Naive B cell (primary cell): ENCODE measurements around the gene NRIP1. TPM values are rescaled to one million over a fixed set of nuclear protein-coding genes. Genes with fewer than 3 reads are reported as not detected.

Experiments used
- ATAC-seq, 2 donors: fragments of 150-1000 bp; cut with Tn5 transposase; 2 replicates each; pipeline ENCODE4 v1.10.0; 2021; ENCODE audit warnings: low read depth in 2 of 2, mild to moderate bottlenecking in 2 of 2, moderate library complexity in 2 of 2
- DNase-seq: peaks from one replicate; pipeline ENCODE4 v3.0.0; 2022
- H3K27ac Mint-ChIP-seq, 6 donors: one replicate each; pipeline ENCODE4 v1.8.0; 2020 to 2022; ENCODE audit warnings: mild to moderate bottlenecking in 6 of 6, mixed read lengths in 6 of 6, moderate library complexity in 5 of 6, inconsistent platforms in 2 of 6
- H3K27me3 Mint-ChIP-seq, 3 donors: one replicate each; pipeline ENCODE4 v1.8.0; 2021 to 2022; ENCODE audit warnings: mixed read lengths in 3 of 3, mild to moderate bottlenecking in 1 of 3
- H3K36me3 Mint-ChIP-seq, 2 donors: one replicate each; pipeline ENCODE4 v1.8.0; 2020 to 2022; ENCODE audit warnings: mixed read lengths in 2 of 2, inconsistent platforms in 1 of 2, mild to moderate bottlenecking in 1 of 2
- H3K4me1 Mint-ChIP-seq, 3 donors: one replicate each; pipeline ENCODE4 v1.8.0; 2020 to 2022; ENCODE audit warnings: mixed read lengths in 3 of 3, inconsistent platforms in 1 of 3, mild to moderate bottlenecking in 1 of 3, moderate library complexity in 1 of 3
- H3K4me3 Mint-ChIP-seq, 8 donors: one replicate each; pipeline ENCODE4 v1.8.0; 2020 to 2022; ENCODE audit warnings: mild to moderate bottlenecking in 8 of 8, mixed read lengths in 8 of 8, moderate library complexity in 8 of 8, inconsistent platforms in 2 of 8
- H3K9me3 Mint-ChIP-seq, 7 donors: one replicate each; pipeline ENCODE4 v1.8.0; 2020 to 2022; ENCODE audit warnings: mixed read lengths in 7 of 7, mild to moderate bottlenecking in 5 of 7, inconsistent platforms in 2 of 7, moderate library complexity in 1 of 7
- polyA plus RNA-seq, 6 donors: library from polyadenylated mRNA; unstranded; fragments of 300-500 nt; fragmentation: Illumina TruSeq; gene quantifications; one replicate each; pipeline ENCODE4 v1.2.3, GENCODE V29; 2021; ENCODE audit warnings: low read depth in 6 of 6

The NRIP1 gene
- polyA plus RNA-seq, 6 donors from 2014 or later, result 43.9 to 73.9 (median 52.2) TPM

DNA sequence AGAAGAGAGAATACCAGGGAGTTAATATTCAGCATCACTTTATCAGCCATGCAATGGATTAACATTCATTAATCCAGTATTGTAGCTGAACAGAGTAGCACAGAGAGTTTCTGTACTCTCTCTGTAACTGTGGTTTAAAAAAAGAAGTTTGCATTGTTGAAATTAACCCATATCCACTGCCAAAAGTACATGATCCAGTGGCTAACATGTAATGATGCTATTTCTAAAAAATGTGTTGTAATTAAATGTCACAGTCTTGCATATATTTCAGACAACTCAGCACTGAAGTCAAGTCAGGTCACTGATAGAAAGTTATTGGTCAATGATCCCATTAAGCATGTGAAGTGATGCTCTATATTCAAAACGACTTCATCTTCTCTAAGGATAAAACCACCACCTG lies 141.3 kb downstream of the NRIP1 start:
- H3K9me3 Mint-ChIP-seq, result no peaks in the 10 kb centered on the region
- DNase-seq (no peak), ATAC-seq (no peak)
- no peaks in the 10 kb centered on the region for H3K36me3 Mint-ChIP-seq
- no peak overlapping the region for H3K4me3 Mint-ChIP-seq
- no peaks in the 10 kb centered on the region for H3K27me3 Mint-ChIP-seq
- H3K27ac Mint-ChIP-seq, result no peak overlapping the region
- peaks cover 0 to 4% (median 0%) of the 10 kb centered on the region in 3 donors for H3K4me1 Mint-ChIP-seq

DNA sequence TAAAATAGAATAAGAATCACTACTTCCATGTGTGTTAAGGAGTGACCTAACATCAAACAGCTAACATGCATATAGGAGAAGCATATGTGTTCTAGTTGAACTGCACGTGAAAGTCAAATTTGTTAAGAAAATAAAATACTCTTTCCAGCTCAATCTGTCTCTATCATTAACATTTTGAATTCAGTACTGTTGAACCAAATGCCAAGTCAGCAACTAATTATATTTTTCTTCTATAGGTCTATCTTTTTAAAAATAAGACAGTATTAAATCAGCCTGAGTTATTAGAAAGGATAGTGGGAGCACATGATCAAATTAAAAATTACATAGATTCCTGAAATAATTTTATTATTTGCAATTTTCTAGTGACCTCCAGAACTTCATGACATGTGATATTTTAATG lies 141.8 kb downstream of the NRIP1 start:
- Mint-ChIP-seq H3K27me3 (no peaks in the 10 kb centered on the region), H3K36me3 (no peaks in the 10 kb centered on the region), H3K4me3 (no peak overlapping the region), H3K4me1 (peaks cover 0 to 4% (median 0%) of the 10 kb centered on the region in 3 donors), H3K9me3 (no peaks in the 10 kb centered on the region), H3K27ac (no peak overlapping the region)
- DNase-seq, result no peak
- ATAC-seq, result no peak

DNA sequence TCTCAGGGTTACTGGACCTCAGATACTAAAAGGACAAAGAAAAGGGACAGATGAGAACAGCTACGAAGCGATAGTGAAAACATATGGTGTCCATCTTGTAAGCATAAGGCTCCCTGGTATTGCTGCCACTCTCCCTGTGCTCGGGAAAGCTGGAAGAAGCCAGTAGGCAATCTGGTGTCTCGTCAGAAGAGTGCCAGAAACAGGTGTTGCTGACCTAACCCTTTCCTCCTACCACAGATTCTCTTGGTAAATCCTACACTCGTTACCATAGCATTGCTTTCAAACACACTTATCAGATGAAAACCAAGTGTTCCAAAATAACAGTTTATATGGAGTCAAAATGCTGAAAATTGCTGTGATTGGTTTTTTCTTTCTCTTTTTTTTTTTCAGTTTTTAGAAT lies 146.3 kb downstream of the NRIP1 start:
- H3K9me3 Mint-ChIP-seq, result no peaks in the 10 kb centered on the region
- H3K27ac Mint-ChIP-seq, result no peak overlapping the region

DNA sequence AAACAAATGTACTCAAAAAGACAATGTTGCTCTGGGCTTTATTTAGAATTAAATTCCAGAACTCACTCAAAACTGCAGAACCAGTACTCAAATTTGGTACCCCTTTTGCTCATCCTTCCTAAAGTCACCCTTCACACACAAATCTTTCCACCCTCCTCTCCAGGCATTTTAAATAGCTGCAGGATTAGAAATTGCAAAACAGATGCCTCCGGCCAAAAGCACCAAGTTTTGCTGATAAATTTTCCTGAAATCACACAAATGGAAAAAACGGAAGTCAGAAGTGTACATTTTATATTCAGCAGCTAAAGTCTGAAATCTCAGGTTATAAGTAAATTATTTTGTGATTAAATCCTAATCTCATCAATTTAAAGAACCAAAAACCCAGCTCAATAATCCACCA lies 147.0 kb downstream of the NRIP1 start:
- H3K27ac Mint-ChIP-seq, result no peak overlapping the region
- no peaks in the 10 kb centered on the region for H3K9me3 Mint-ChIP-seq
- H3K27me3 Mint-ChIP-seq, result no peaks in the 10 kb centered on the region
- DNase-seq (no peak), ATAC-seq (no peak)
- H3K4me1 Mint-ChIP-seq, result peaks cover 0 to 4% (median 0%) of the 10 kb centered on the region in 3 donors
- no peaks in the 10 kb centered on the region for H3K36me3 Mint-ChIP-seq
- no peak overlapping the region for H3K4me3 Mint-ChIP-seq

More for the DNA sequence above, 146.3 kb downstream of the NRIP1 start:
- Mint-ChIP-seq H3K4me3 (no peak overlapping the region), H3K27me3 (no peaks in the 10 kb centered on the region), H3K36me3 (no peaks in the 10 kb centered on the region), H3K4me1 (peaks cover 0 to 4% (median 0%) of the 10 kb centered on the region in 3 donors)
- ATAC-seq (no peak), DNase-seq (no peak)

DNA sequence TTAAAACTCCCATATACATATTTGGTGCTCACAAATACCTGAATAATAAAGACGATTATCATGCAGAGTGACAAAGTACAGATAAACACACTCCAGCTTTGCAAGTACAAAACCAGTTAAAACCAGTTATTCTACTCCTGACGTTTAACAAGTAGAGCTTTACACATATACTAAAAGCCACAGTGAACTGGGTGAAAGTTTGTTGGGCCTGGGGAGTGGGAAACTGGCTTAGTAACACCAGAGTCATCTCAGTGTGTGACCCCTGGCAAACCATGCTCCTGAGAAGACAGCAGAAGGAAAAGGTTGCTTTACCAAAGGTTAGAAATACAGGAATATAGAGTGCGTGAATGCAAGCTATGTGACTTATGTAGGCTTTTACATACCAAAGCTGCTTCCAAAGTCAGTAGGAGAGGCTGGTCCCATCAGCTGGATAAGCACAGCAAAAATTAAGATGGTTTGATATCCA lies 148.1 kb downstream of the NRIP1 start:
- H3K9me3 Mint-ChIP-seq, result peaks cover 0 to 3% (median 0%) of the 10 kb centered on the region in 7 donors
- peaks cover 0 to 4% (median 0%) of the 10 kb centered on the region in 3 donors for H3K4me1 Mint-ChIP-seq
- no peak overlapping the region for H3K4me3 Mint-ChIP-seq
- no peaks in the 10 kb centered on the region for H3K27me3 Mint-ChIP-seq
- DNase-seq (no peak), ATAC-seq (no peak)
- no peaks in the 10 kb centered on the region for H3K36me3 Mint-ChIP-seq
- H3K27ac Mint-ChIP-seq, result no peak overlapping the region

DNA sequence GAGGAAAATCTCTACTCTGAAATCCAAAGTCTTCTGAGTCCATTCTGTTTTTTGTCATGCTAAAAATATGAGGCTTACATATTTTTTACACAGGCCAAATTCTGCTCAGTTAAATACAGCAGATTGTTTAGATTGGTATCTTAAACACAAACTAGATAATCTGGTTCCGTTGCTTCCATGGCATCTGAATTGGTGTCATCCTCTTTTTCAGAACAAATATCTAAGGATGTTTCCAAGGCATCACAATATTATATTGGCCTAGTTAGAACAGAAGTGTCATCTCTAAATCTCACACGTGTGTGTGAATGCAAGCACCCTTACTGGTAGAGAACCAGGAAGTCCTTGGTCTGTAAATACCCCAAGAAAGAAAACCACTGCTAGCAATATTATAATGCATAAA lies 151.2 kb downstream of the NRIP1 start:
- Mint-ChIP-seq H3K27me3 (no peaks in the 10 kb centered on the region), H3K4me1 (no peaks in the 10 kb centered on the region), H3K36me3 (peaks cover 0 to 12% of the 10 kb centered on the region in 2 donors), H3K4me3 (no peak overlapping the region), H3K27ac (no peak overlapping the region), H3K9me3 (peaks cover 0 to 7% (median 0%) of the 10 kb centered on the region in 7 donors)
- no peak for ATAC-seq
- DNase-seq, result no peak

DNA sequence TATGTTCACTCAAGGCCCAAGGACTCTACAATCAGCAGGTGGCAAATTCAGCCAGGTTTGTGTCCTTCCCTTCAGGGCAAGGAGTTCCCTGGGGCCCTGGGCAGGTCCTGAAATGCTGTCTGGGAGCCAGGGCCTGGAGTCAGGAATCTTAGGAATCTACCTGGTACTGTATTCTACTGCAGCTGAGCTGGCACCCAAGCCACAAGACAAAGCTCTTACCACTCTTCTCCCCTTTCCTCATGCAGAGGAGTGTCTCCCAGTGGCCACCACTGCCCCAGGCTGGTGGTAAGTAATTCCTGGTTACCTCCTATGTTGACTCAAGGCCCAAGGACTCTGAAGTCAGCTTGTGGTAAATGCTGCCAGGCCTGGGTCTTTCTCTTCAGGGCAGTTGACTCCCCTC lies 153.4 kb downstream of the NRIP1 start:
- H3K36me3 Mint-ChIP-seq, result peaks cover 0 to 12% of the 10 kb centered on the region in 2 donors
- DNase-seq (no peak), ATAC-seq (no peak)
- no peak overlapping the region for H3K27ac Mint-ChIP-seq
- H3K27me3 Mint-ChIP-seq, result no peaks in the 10 kb centered on the region
- H3K4me3 Mint-ChIP-seq, result no peak overlapping the region
- no peaks in the 10 kb centered on the region for H3K4me1 Mint-ChIP-seq
- peaks cover 0 to 7% (median 0%) of the 10 kb centered on the region in 7 donors for H3K9me3 Mint-ChIP-seq
